HG02678 (cell line): ENCODE data around the gene VAV2.

Experiments
- ATAC-seq: cut with Tn5 transposase; IDR thresholded peaks from one replicate; pipeline ENCODE4 v1.9.1; 2021; ENCODE audit warnings: mild to moderate bottlenecking, moderate library complexity; ENCODE audit not compliant: unreplicated experiment

VAV2 gene

DNA sequence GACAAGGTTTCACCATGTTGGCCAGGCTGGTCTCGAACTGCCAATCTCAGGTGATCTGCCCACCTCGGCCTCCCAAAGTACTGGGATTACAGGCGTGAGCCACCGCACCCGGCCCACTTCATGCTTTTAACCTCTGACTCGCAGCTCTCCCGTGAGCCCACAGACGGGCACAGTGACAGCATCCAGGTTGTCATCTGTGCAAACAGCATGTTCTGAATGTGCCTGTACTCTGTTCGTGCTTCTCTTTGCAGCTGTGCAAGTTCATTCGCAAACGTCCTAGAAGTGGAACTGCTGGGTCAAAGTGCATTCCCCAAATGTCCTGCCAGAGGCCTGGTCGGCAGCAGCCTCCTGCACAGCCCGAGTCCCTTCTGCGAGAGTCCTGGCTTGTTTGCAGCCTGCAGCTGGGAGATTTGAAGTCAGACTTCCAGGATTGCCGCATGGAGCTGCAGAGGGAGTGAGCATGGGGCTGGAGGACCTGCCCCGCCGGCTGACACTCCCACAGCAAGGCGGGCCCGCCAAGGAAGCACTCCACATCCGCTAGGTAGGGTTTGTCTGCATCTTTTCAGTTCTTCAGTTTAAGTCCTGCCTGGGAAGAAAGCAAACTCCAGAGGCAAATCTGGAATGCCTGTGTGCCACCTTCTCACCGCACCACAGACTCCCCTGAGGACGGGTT lies 36.6 kb upstream of the VAV2 start:
- no peak for ATAC-seq

GRCh38 chr9:134028076-134028475 lies 36.0 kb upstream of the VAV2 start:
- ATAC-seq, result no peak

DNA sequence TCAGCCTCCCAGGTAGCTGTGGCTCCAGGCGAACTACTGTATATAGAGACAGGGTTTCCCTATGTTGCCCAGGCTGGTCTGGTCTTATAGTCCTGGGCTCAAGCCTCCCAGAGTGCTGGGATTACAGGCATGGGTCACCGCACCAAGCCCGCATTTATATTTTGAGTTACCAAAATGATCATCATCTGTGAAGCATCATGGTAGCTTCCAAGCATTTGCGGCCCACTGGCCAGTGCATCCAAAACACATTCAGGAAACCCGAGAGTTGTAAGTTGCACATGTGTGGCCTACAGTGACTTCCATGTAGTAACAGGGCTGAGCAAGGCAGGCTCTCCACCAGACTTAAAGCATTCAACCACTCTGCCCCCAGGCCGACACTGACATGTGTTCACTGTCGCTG lies 35.4 kb upstream of the VAV2 start:
- ATAC-seq, result no peak

- ATAC-seq, result no peak
Observed at GRCh38 chr9:134026981-134027380, 34.9 kb upstream of the VAV2 start.

DNA sequence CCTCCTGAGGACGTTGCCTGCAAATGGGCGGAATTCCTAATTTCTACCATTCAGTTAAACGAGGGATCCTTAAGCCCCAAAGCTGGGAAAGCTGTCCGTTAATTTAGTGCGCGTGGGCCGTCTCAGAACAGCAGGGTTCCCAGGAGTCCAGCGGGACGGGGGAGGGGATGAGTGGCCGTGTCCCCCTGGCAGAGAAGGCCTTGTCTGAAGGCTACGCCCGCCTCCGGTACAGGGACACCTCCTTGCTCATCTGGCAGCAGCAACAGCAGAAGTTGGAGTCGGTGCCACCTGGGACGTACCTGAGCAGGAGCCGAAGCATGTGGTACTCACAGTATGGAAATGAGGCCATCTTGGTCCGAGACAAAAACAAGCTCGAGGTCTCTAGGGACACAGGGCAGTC lies 34.5 kb upstream of the VAV2 start:
- ATAC-seq, result no peak

DNA sequence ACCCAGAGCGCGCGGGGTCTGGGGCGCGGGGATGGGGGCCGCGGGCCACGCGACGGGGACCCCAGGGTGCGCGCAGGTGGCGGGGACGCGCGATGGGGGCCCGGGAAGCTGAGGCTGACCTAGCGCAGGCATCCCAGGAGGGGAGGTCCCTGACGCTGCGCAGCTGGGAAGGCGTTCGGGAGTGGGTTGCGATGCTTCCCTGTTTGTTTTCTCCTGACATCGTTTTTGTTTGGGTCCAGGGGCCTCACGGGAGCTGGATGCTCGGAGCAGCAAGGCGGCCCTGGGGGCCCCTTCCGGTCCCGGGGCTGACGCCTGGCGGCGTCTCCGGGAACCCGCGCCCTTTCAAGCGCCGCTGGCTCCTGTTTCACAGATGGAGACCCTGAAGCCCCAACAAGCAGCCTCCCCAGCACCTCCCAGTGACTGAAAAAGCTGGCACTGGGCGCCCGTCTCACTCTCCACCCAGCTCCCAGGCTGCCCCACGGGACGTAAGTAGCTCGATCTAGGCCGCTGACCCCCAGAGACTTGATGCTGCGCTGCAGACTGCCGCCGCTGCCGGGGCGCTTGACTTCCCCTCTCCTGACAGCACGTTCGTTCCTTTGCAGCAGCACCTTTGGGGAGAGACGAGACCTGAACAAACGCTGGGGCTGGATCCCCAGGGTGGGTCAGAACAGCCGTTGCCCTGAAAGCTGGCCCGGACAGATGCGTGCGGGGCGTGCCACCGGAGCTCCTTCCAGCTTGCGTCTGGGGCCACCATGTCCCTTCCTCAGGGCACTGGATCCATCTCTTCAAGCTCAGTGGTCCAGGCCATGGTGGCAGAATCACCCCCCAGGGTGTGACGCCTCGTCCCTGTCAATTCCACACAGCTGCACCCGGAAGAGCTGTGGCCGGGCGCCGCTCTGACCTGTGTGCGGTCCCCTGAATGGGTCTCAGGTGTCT lies 33.8 kb upstream of the VAV2 start:
- peak; percentile 28 for ATAC-seq

DNA sequence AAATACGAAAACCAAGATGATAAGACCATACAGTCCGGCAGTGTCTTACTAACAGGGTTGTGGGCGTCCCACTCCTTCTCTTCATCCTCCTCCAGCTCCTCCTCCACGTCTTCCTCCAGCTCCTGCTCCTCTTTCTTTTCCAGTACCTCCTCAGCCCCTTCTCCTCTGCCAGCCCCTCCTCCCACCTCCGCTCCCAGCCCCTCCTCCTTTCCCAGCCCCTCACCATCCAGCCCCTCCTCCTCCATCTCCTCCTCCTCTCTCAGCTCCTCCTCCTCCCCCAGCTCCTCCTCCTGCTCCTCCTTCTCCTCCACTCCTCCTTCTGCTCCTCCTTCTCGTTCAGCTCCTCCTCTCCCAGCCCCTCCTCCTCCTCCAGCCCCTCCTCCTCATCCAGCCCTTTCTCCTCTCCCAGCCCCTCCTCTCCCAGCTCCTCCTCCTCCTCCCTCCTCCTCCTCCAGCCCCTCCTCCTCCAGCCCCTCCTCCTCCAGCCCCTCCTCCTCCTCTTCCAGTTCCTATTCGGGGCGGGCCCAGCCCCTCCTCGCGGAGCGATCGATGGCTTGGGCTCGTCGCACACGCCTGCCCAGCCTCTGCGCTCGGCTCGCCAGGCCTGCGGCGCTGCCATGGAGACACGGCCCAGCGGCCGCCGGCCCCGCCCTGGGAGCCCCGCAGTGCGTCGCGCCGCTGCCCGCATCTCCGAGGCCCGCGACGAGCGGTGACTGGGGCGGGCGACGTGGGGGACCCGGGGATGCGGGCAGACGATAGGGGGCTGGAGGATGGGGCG lies 32.9 kb upstream of the VAV2 start, which contains the start of gene BRD3OS:
Gene BRD3OS (plus strand): TSS at position 654 of the 778 bp plus-strand sequence. CDS start 1,267 bp downstream, outside the sequence.
- ATAC-seq, result peak; percentile 91

DNA sequence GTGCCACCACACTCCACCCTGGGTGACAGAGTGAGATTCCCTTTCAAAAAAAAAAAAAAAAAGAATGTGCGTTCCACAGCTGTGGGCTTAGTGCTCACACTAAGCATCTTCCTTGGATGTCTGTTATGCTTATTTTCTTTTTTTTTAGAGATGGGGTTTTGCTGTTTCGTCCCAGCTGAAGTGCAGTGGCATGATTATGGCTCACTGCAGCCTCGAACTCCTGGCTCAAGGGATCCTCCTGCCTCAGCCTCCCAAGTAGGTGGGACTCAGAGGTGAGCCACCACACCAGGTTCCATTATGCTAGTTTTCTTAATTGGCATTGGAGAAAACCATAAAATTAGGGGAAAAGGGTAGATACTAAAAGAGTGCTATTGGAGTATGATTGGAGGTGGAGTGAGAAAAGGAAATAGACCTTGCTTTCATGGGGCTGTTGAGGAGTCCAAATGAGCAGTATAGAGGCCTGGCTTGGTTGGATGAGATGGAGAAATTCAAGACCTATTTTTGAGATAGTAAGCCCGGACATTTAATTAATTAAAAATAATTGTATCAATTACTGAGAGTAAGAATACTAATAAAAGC lies 32.2 kb upstream of the VAV2 start:
- ATAC-seq, result no peak

DNA sequence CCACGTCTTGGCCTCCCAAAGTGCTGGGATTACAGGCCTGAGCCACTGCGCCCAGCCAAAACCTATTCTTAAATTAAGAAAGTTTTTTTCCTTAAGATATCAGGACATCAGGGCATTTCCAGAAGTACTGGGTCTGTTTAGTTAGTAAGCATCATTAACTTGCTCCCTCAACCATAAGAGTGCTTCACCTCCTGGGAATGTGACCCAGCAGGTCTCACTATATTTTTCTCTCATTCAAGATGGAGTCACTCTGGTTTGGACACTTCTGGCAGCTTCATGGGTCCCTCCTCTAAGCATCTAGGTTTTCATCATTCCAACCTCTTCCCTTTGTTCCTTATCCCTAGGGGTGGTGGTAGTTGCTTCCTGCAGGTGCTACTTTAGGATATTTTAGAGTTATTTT lies 22.8 kb upstream of the VAV2 start:
- no peak for ATAC-seq

GRCh38 chr9:134011401-134011800 lies 19.3 kb upstream of the VAV2 start:
- no peak for ATAC-seq

- no peak for ATAC-seq
Observed at GRCh38 chr9:134010310-134011173, 18.4 kb upstream of the VAV2 start.

GRCh38 chr9:134007571-134007970 lies 15.4 kb upstream of the VAV2 start:
- no peak for ATAC-seq

GRCh38 chr9:134007150-134007549 lies 15.0 kb upstream of the VAV2 start:
- no peak for ATAC-seq

DNA sequence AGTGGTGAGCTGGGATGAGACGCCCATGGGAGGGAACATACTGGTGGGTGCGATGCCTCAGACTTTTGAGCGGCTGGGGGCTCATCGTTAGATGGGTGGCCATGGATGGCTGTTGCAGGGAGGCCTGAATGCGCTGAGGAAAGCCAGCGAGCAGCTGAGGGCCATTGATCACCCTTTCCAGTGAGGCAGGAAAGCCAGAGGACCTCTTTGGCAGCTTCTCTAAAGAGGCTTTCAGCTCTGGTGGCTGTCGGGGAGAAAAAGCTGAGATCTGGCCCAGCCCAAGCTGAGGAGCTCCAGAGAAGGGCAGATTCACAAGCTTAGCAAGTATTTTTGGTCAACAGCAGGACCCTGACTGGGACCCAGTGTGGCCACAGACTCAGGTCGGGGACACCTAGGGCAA lies 13.3 kb upstream of the VAV2 start:
- ATAC-seq, result no peak

- no peak for ATAC-seq
Observed at GRCh38 chr9:134004881-134005280, 12.8 kb upstream of the VAV2 start.

- no peak for ATAC-seq
Observed at GRCh38 chr9:134004131-134004873, 12.2 kb upstream of the VAV2 start.

DNA sequence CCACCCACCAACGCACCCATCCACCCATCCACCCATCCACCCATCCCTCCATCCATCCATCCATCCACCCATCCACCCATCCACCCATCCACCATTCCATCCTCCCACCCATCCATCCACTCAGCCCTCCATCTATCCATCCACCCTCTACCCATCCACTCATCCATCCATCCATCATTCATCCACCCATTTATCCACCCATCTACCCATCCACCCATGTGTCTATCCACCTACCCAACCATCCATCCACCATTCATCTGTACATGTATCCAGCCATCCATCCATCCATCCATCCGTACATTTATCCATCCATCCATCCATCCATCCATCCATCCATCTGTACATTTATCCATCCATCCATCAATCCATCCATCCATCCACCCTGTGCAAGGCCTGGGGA lies 11.1 kb upstream of the VAV2 start:
- no peak for ATAC-seq

DNA sequence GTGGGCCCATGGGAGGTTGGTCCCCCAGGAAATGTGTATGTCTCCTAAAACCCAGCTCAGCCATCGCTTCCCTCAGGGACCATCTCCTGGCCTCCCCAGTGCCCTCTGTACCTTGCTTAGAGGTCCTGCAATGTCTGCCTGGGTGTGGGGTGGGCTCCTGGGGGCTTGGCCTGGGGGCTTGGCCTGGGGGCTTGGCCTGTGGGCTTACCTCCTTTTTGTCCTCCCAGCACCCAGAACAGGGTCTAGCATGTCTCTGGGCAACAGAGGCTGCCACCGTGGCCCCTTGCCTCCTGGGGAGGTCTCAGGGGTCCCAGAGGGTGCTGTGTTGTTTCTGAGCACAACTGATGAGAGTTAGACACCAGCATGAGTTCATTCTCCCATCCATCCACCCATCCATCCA lies 10.7 kb upstream of the VAV2 start:
- no peak for ATAC-seq

- ATAC-seq, result no peak
Observed at GRCh38 chr9:133999851-134000265, 7.7 kb upstream of the VAV2 start.
